H1 (cell line): ENCODE measurements around the gene PES1. TPM values are rescaled to one million over a fixed set of nuclear protein-coding genes. Genes with fewer than 3 reads are reported as not detected.

ENCODE experiments used
- CTCF ChIA-PET: fragments of 300-600 bp; sonication (Branson Sonifier 250); formaldehyde crosslinking; loops from one replicate; lab custom pipeline; 2021; ENCODE audit not compliant: partially characterized antibody; lab: Charles Lee
- POLR2A ChIA-PET: fragments of 300-600 bp; sonication (Branson Sonifier 250); formaldehyde crosslinking; loops from one replicate; lab custom pipeline; 2021; ENCODE audit warnings: inconsistent platforms; ENCODE audit not compliant: partially characterized antibody; lab: Charles Lee
- DNase-seq, 2 experiments: peaks; one replicate each; pipeline versions ENCODE4 v3.0.0 to v3.0.0-alpha.2; 2010 to 2022; ENCODE audit warnings: low spot score in 2 of 2, low read depth in 1 of 2, mixed read lengths in 1 of 2
- FAIRE-seq: peaks from 2 replicates; lab custom pipeline; 2011; peaks lifted over from hg19 to GRCh38; lab: Jason Lieb, UNC
- H2AFZ ChIP-seq: 2 replicates; pipeline ENCODE4 v1.8.1; 2012; ENCODE audit warnings: low read length, inconsistent platforms
- H2AK5ac ChIP-seq: 2 replicates; pipeline ENCODE4 v1.6.1; 2013; ENCODE audit warnings: low read depth, low read length
- H2BK120ac ChIP-seq: replicated peaks from 2 replicates; pipeline ENCODE3; 2013; ENCODE audit warnings: low read depth, low read length, inconsistent platforms
- H2BK12ac ChIP-seq: 2 replicates; pipeline ENCODE4 v1.6.1; 2013; ENCODE audit warnings: low read depth, low read length
- H2BK15ac ChIP-seq: 2 replicates; pipeline ENCODE4 v1.6.1; 2013; ENCODE audit warnings: low read length
- H2BK20ac ChIP-seq: 2 replicates; pipeline ENCODE4 v1.6.1; 2013; ENCODE audit warnings: low read length
- H2BK5ac ChIP-seq: 2 replicates; pipeline ENCODE4 v1.6.1; 2013; ENCODE audit warnings: low read depth, low read length
- H3K14ac ChIP-seq: 2 replicates; pipeline ENCODE4 v1.6.1; 2013; ENCODE audit warnings: inconsistent platforms; ENCODE audit not compliant: insufficient read length
- H3K18ac ChIP-seq: 2 replicates; pipeline ENCODE4 v1.6.1; 2013; ENCODE audit warnings: low read length; ENCODE audit errors: extremely low read depth
- H3K23ac ChIP-seq: 2 replicates; pipeline ENCODE4 v1.6.1; 2013; ENCODE audit warnings: inconsistent platforms; ENCODE audit not compliant: insufficient read length
- H3K23me2 ChIP-seq: 2 replicates; pipeline ENCODE4 v1.6.1; 2013; ENCODE audit warnings: low read depth, low read length
- H3K27ac ChIP-seq: 2 replicates; pipeline ENCODE4 v1.6.1; 2011; ENCODE audit warnings: low read depth, low read length, inconsistent platforms
- H3K27me3 ChIP-seq, 4 experiments: replicated peaks in 1 of 4; 1 replicate in 1 of 4; 2 replicates in 3 of 4; pipeline versions ENCODE4 v1.6.1 to v1.8.1; 2011 to 2013; ENCODE audit warnings: low read length in 3 of 4, mild to moderate bottlenecking in 3 of 4, inconsistent platforms in 2 of 4, mixed read lengths in 2 of 4, moderate library complexity in 1 of 4; ENCODE audit not compliant: control insufficient read depth in 3 of 4, insufficient read depth in 3 of 4; ENCODE audit errors: extremely low read depth in 1 of 4
- H3K36me3 ChIP-seq, 4 experiments: 2 replicates each; pipeline versions ENCODE4 v1.6.1 to v1.8.1; 2011 to 2013; ENCODE audit warnings: mild to moderate bottlenecking in 4 of 4, low read length in 3 of 4, moderate library complexity in 2 of 4, control low read depth in 1 of 4, inconsistent platforms in 1 of 4; ENCODE audit not compliant: insufficient read depth in 4 of 4, control insufficient read depth in 2 of 4
- H3K4ac ChIP-seq: replicated peaks from 2 replicates; pipeline ENCODE3; 2013; ENCODE audit warnings: low read length, low read depth, mixed read lengths, inconsistent platforms; ENCODE audit not compliant: insufficient read length
- H3K4me1 ChIP-seq, 4 experiments: replicated peaks in 1 of 4; 1 replicate in 1 of 4; 2 replicates in 3 of 4; pipeline versions ENCODE4 v1.6.1 to v1.8.1; 2011 to 2013; ENCODE audit warnings: low read length in 3 of 4, inconsistent platforms in 2 of 4, mixed read lengths in 1 of 4; ENCODE audit not compliant: insufficient read depth in 4 of 4, control insufficient read depth in 3 of 4
- H3K4me2 ChIP-seq, 2 experiments: 2 replicates each; pipeline versions ENCODE4 v1.6.1 to v1.8.1; 2011 to 2013; ENCODE audit warnings: low read depth in 2 of 2, low read length in 2 of 2, control low read depth in 1 of 2, inconsistent platforms in 1 of 2, mild to moderate bottlenecking in 1 of 2; ENCODE audit not compliant: insufficient read depth in 1 of 2
- H3K4me3 ChIP-seq, 4 experiments: fragments of 200-600, 300-600 bp in 1 of 4; sonication (generic), shearing (Covaris generic), sonication (Bioruptor Twin) in 1 of 4; 2 replicates each; pipeline versions ENCODE4 v1.5.1 to v1.8.1; 2011 to 2016; ENCODE audit warnings: low read length in 4 of 4, low read depth in 3 of 4, control low read depth in 2 of 4, inconsistent platforms in 2 of 4, mild to moderate bottlenecking in 2 of 4, mixed read lengths in 1 of 4, moderate library complexity in 1 of 4; ENCODE audit not compliant: insufficient read depth in 2 of 4; ENCODE audit errors: extremely low read depth in 1 of 4
- H3K56ac ChIP-seq: replicated peaks from 2 replicates; pipeline ENCODE3; 2013; ENCODE audit warnings: low read depth, mild to moderate bottlenecking, mixed read lengths, low read length, inconsistent platforms; ENCODE audit not compliant: insufficient read length
- H3K79me1 ChIP-seq: 2 replicates; pipeline ENCODE4 v1.6.1; 2013; ENCODE audit warnings: low read depth, low read length, control low read depth
- H3K79me2 ChIP-seq, 2 experiments: 2 replicates each; pipeline versions ENCODE4 v1.6.1 to v1.8.1; 2012 to 2013; ENCODE audit warnings: low read length in 2 of 2, mild to moderate bottlenecking in 2 of 2, inconsistent platforms in 1 of 2; ENCODE audit not compliant: insufficient read depth in 2 of 2, control insufficient read depth in 1 of 2
- H3K9ac ChIP-seq, 4 experiments: replicated peaks in 1 of 4; 1 replicate in 1 of 4; 2 replicates in 3 of 4; pipeline versions ENCODE4 v1.6.1 to v1.8.1; 2011 to 2013; ENCODE audit warnings: low read depth in 3 of 4, low read length in 3 of 4, control low read depth in 2 of 4, mild to moderate bottlenecking in 2 of 4, moderate library complexity in 2 of 4, inconsistent platforms in 1 of 4; ENCODE audit errors: extremely low read depth in 1 of 4
- H3K9me3 ChIP-seq, 2 experiments: 2 replicates each; pipeline versions ENCODE4 v1.6.1 to v1.8.1; 2012 to 2013; ENCODE audit warnings: mild to moderate bottlenecking in 2 of 2, moderate library complexity in 2 of 2, control low read depth in 1 of 2, inconsistent platforms in 1 of 2, low read depth in 1 of 2, low read length in 1 of 2, mixed read lengths in 1 of 2; ENCODE audit not compliant: insufficient read depth in 2 of 2
- H4K20me1 ChIP-seq, 2 experiments: replicated peaks in 1 of 2; 2 replicates each; pipeline versions ENCODE3 to v1.8.1; 2011 to 2013; ENCODE audit warnings: inconsistent platforms in 2 of 2, low read length in 2 of 2, mild to moderate bottlenecking in 1 of 2; ENCODE audit not compliant: insufficient read depth in 2 of 2, control insufficient read depth in 1 of 2
- H4K5ac ChIP-seq: 2 replicates; pipeline ENCODE4 v1.6.1; 2013; ENCODE audit warnings: low read length, low read depth, mixed read lengths, inconsistent platforms; ENCODE audit not compliant: insufficient read length
- H4K8ac ChIP-seq: 2 replicates; pipeline ENCODE4 v1.8.0; 2013; ENCODE audit warnings: mild to moderate bottlenecking, moderate library complexity, low read length, inconsistent platforms; ENCODE audit not compliant: insufficient read depth; ENCODE audit errors: extremely low read depth
- H4K91ac ChIP-seq: replicated peaks from 2 replicates; pipeline ENCODE3; 2013; ENCODE audit warnings: low read length, mixed read lengths, inconsistent platforms; ENCODE audit not compliant: insufficient read length
- E2F6 ChIP-seq: IDR thresholded peaks from 2 replicates; pipeline ENCODE4 v1.6.1; 2012; ENCODE audit warnings: inconsistent platforms
- GTF2F1 ChIP-seq: IDR thresholded peaks from 2 replicates; pipeline ENCODE4 v1.6.1; 2012; ENCODE audit warnings: low read depth, low read length, improper control_type of control experiment, borderline replicate concordance
- JUND ChIP-seq: IDR thresholded peaks from 2 replicates; pipeline ENCODE4 v1.6.1; 2011; ENCODE audit warnings: mild to moderate bottlenecking, improper control_type of control experiment, low read length
- PHF8 ChIP-seq: fragments of 200-600 bp; sonication (generic); conservative IDR thresholded peaks from 2 replicates; pipeline ENCODE4 v1.7.1; 2012; ENCODE audit warnings: low read depth, mild to moderate bottlenecking, inconsistent platforms, low read length, moderate library complexity
- RFX5 ChIP-seq: IDR thresholded peaks from 2 replicates; pipeline ENCODE4 v1.6.1; 2011; ENCODE audit warnings: low read depth, low read length, improper control_type of control experiment, borderline replicate concordance
- TBP ChIP-seq: IDR thresholded peaks from 2 replicates; pipeline ENCODE4 v1.6.1; 2011; ENCODE audit warnings: low read depth, low read length, improper control_type of control experiment
- ZNF274 ChIP-seq: IDR thresholded peaks from 2 replicates; pipeline ENCODE4 v1.7.0; 2012; ENCODE audit warnings: low read length, borderline replicate concordance; ENCODE audit errors: extremely low read depth
- WGBS, 2 experiments: shearing (Covaris generic) in 1 of 2; methylation state at CpG; one replicate each; pipeline versions ENCODE4 v1.1.6 to v1.1.7; 2013 to 2015; ENCODE audit warnings: low lambda C conversion rate in 2 of 2, mixed read lengths in 2 of 2, inconsistent platforms in 1 of 2, low coverage in 1 of 2, missing lambda C conversion rate in 1 of 2; ENCODE audit not compliant: insufficient replicate concordance in 2 of 2, insufficient coverage in 1 of 2, insufficient read length in 1 of 2; ENCODE audit errors: extremely low coverage in 1 of 2, missing lambda C conversion rate in 1 of 2; 5-methylcytosine and 5-hydroxymethylcytosine counted together
- polyA plus RNA-seq, 7 experiments: library from polyadenylated mRNA; depleted of rRNA in 3 of 7; stranded (reverse) in 5 of 7; unstranded in 2 of 7; fragments of >200 nt in 5 of 7; fragments of 200-250 nt in 2 of 7; gene quantifications; 1 replicate in 5 of 7; 2 replicates in 1 of 7; 4 replicates in 1 of 7; pipeline versions ENCODE4 v1.2.1 to v1.2.3, GENCODE V29; 2011 to 2013; ENCODE audit warnings: missing spikeins in 2 of 7, mixed read lengths in 2 of 7
- total RNA-seq: library from RNA; stranded (reverse); fragmentation: NEBNext Ultra II Directional; extraction: Animal tissue kit (Norgen Biotek cat#: 25700); gene quantifications from 2 replicates; pipeline ENCODE4 v1.2.1, GENCODE V29; 2021
- TF ChIP-seq, protein P1 (sequence below): IDR thresholded peaks from 2 replicates; pipeline ENCODE4 v1.6.1; 2012; ENCODE audit warnings: low read length, inconsistent platforms

PES1 gene
- total and polyA plus RNA-seq, 2 of the 8 experiments (the other 6 are each of a cell fraction or from before 2014, with no cell fraction given) = 121 to 191 TPM

DNA sequence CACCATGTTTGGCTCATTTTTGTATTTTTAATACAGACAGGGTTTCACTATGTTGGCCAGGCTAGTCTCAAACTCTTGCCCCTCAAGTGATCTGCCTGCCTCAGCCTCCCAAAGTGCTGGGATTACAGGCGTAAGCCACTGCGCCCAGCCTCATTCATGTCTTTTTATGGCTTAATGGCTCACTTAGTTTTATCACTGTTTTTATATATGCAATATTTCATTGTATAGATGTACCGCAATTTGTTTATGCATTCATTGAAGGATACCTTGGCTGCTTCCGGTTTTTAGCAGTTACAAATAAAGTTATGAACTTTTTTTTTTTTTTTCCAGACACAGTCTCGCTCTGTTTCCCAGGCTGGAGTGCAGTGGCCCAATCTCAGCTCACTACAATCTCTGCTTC lies 9.8 kb upstream of the PES1 start:
- H3K23me2 ChIP-seq = no peaks in the 10 kb centered on the region
- H3K4me2 ChIP-seq = no peak overlapping the region
- no peak overlapping the region for H2AFZ ChIP-seq
- ChIA-PET CTCF (interaction anchor here (0.6 to 5.8 kb wide), 19 partner anchors 9 to 177 kb away, joined by 3 to 40 read pairs (median 4); partner anchors contain the start of gene PES1), POLR2A (interaction anchor here (3.6 kb wide), 1 partner anchor 11 kb away, joined by 16 read pairs; the partner anchor contains the start of gene PES1)
- no peaks in the 10 kb centered on the region for H3K79me2 ChIP-seq
- no peak for TF ChIP-seq TBP
- no peak for TF ChIP-seq E2F6
- TF ChIP-seq, protein P1, sequence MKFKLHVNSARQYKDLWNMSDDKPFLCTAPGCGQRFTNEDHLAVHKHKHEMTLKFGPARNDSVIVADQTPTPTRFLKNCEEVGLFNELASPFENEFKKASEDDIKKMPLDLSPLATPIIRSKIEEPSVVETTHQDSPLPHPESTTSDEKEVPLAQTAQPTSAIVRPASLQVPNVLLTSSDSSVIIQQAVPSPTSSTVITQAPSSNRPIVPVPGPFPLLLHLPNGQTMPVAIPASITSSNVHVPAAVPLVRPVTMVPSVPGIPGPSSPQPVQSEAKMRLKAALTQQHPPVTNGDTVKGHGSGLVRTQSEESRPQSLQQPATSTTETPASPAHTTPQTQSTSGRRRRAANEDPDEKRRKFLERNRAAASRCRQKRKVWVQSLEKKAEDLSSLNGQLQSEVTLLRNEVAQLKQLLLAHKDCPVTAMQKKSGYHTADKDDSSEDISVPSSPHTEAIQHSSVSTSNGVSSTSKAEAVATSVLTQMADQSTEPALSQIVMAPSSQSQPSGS = no peak
- TF ChIP-seq PHF8 = no peak
- TF ChIP-seq RFX5 = no peak
- no peak for TF ChIP-seq ZNF274
- no peak for TF ChIP-seq GTF2F1
- TF ChIP-seq JUND = no peak
- H3K27me3 ChIP-seq = no peaks in the 10 kb centered on the region
- no peak overlapping the region for H2BK5ac ChIP-seq
- H3K23ac ChIP-seq = no peak overlapping the region
- H4K91ac ChIP-seq = no peak overlapping the region
- H2BK20ac ChIP-seq = no peak overlapping the region
- no peaks in the 10 kb centered on the region for H3K9me3 ChIP-seq
- FAIRE-seq (no peak), DNase-seq (no peak)
- H3K14ac ChIP-seq = no peak overlapping the region
- H3K4me3 ChIP-seq = no peak overlapping the region
- no peak overlapping the region for H2AK5ac ChIP-seq
- H2BK120ac ChIP-seq = no peak overlapping the region
- no peaks in the 10 kb centered on the region for H3K79me1 ChIP-seq
- 93% methylated on average over 4 of the region's 5 CpGs; no CpG with 5 or more reads in 1 of the 2 experiments for WGBS, 2 experiments
- peaks cover 0 to 2% of the 10 kb centered on the region in 2 experiments for H4K20me1 ChIP-seq
- H3K27ac ChIP-seq = no peak overlapping the region
- H3K9ac ChIP-seq = no peak overlapping the region
- no peak overlapping the region for H3K56ac ChIP-seq
- no peaks in the 10 kb centered on the region for H3K36me3 ChIP-seq
- H4K8ac ChIP-seq = no peak overlapping the region
- peaks cover 3 to 10% (median 5%) of the 10 kb centered on the region in 4 experiments; a peak in 6 of 7 replicates for H3K4me1 ChIP-seq
- H2BK15ac ChIP-seq = no peak overlapping the region
- H2BK12ac ChIP-seq = no peak overlapping the region
- no peak overlapping the region for H4K5ac ChIP-seq
- no peak overlapping the region for H3K18ac ChIP-seq
- H3K4ac ChIP-seq = no peak overlapping the region
